Motor neuron (in vitro differentiated cells): ENCODE results near the gene HAL. TPM values are rescaled to one million over a fixed set of nuclear protein-coding genes. Genes with fewer than 3 reads are reported as not detected.

Experiments used
- ATAC-seq, 8 experiments: fragments of 200-7000 bp; cut with Tn5 transposase; replicated peaks in 6 of 8; 2 replicates each; pipeline ENCODE4 v1.8.0; 2021; ENCODE audit warnings: mild to moderate bottlenecking in 8 of 8, moderate library complexity in 8 of 8
- H3K27ac ChIP-seq, 2 donors: fragments of 250-450 bp; sonication (Bioruptor Pico); 2 replicates each; pipeline ENCODE4 v1.9.0; 2021; ENCODE audit warnings: antibody characterized with exemption in 2 of 2, mild to moderate bottlenecking in 2 of 2, moderate library complexity in 1 of 2
- H3K4me1 ChIP-seq, 2 donors: fragments of 250-450 bp; sonication (Bioruptor Pico); replicated peaks in 1 of 2; 2 replicates each; pipeline ENCODE4 v1.6.1; 2021; ENCODE audit warnings: antibody characterized with exemption in 2 of 2, mild to moderate bottlenecking in 2 of 2, moderate library complexity in 1 of 2
- H3K4me3 ChIP-seq, 5 donors: fragments of 250-450 bp; sonication (Bioruptor Pico); 2 replicates each; pipeline ENCODE4 v1.9.0; 2021; ENCODE audit warnings: antibody characterized with exemption in 5 of 5, mild to moderate bottlenecking in 5 of 5, moderate library complexity in 4 of 5
- WGBS, 10 experiments: fragments of 450-650 bp; shearing (Covaris generic); methylation state at CpG; one replicate each; pipeline ENCODE4 v1.0.0; 2022; 5-methylcytosine and 5-hydroxymethylcytosine counted together
- in situ Hi-C, 9 experiments: fragments of 400-800 bp; cut with MboI; loops; one replicate each; pipeline ENCODE4 v1.15.0; 2021; ENCODE audit warnings: low sequenced_read_pairs in 9 of 9, low pct_unique_long_range_greater_than_20kb in 2 of 9; ENCODE audit not compliant: unreplicated experiment in 9 of 9
- total RNA-seq, 8 experiments: library from RNA; unstranded; fragments of 300-600 nt; gene quantifications; 2 replicates each; pipeline versions ENCODE4 v1.2.3 to v1.2.4, GENCODE V29; 2022

Gene HAL
- total RNA-seq, 8 experiments from 2014 or later: under 0.01 to 32.4 (median 0.58) TPM

- H3K27ac ChIP-seq: no peak overlapping the region
- peak in 2 of 8 experiments; percentile 15 to 81 for ATAC-seq
- H3K4me3 ChIP-seq: no peak overlapping the region
- WGBS, 10 experiments: 33 to 100% (median 90%) methylated on average over 1 to 6 of the region's 7 CpGs; no CpG with 5 or more reads in 1 of the 10 experiments
- in situ Hi-C loops: no loop called here
- no peaks in the 10 kb centered on the region for H3K4me1 ChIP-seq
These were observed 29.8 kb downstream of the HAL start for GRCh38 chr12:95966287-95966870.

DNA sequence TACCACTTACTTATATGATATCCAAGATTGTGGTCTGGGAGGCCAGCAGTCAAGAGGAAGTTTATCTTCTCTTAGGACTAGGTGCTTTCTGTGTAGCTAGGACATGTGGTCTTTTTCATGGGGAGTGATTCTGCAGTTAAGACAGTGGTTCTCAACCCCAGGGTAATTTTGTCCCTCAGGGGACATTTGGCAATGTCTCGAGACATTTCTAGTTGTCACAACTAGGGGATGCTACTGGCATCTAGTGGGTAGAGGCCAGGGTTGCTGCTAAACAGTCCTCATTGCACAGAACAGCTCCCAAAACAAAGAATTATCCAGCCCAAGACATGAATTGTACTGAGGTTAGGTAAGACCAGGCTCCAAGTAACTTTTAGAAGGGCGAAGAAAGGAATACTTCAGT lies 33.0 kb downstream of the HAL start:
- Histone ChIP-seq H3K27ac (no peak overlapping the region), H3K4me3 (no peak overlapping the region), H3K4me1 (no peaks in the 10 kb centered on the region)
- in situ Hi-C loops: no loop called here
- WGBS, 10 experiments: 53 to 100% (median 83%) methylated on average over 1 to 2 of the region's 2 CpGs; no CpG with 5 or more reads in 1 of the 10 experiments
- peak in 1 of 8 experiments; percentile 11 for ATAC-seq

GRCh38 chr12:95962222-95962621 lies 33.9 kb downstream of the HAL start:
- Histone ChIP-seq H3K4me1 (no peaks in the 10 kb centered on the region), H3K27ac (no peak overlapping the region), H3K4me3 (no peak overlapping the region)
- in situ Hi-C loops: no loop called here
- WGBS, 10 experiments: 9 to 100% (median 80%) methylated on average over 1 to 6 of the region's 7 CpGs; no CpG with 5 or more reads in 2 of the 10 experiments
- ATAC-seq: no peak

GRCh38 chr12:95960241-95960640 lies 35.9 kb downstream of the HAL start:
- in situ Hi-C loops: no loop called here
- H3K4me3 ChIP-seq: no peak overlapping the region
- no peaks in the 10 kb centered on the region for H3K4me1 ChIP-seq
- no peak overlapping the region for H3K27ac ChIP-seq
- no peak for ATAC-seq
- 7 to 90% (median 60%) methylated on average over 1 to 5 of the region's 5 CpGs for WGBS, 10 experiments

GRCh38 chr12:95959107-95959506 lies 37.0 kb downstream of the HAL start:
- no peak overlapping the region for H3K4me3 ChIP-seq
- no peaks in the 10 kb centered on the region for H3K4me1 ChIP-seq
- WGBS, 10 experiments: 80 to 100% (median 80%) methylated on average over 1 of the region's 1 CpG; no CpG with 5 or more reads in 7 of the 10 experiments
- H3K27ac ChIP-seq: no peak overlapping the region
- peak in 2 of 8 experiments; percentile 22 to 95 for ATAC-seq
- in situ Hi-C loops: no loop called here

- in situ Hi-C loops: no loop called here
- Histone ChIP-seq H3K4me3 (no peak overlapping the region), H3K27ac (no peak overlapping the region), H3K4me1 (no peaks in the 10 kb centered on the region)
- WGBS, 10 experiments: 39 to 87% (median 79%) methylated on average over 2 to 15 of the region's 27 CpGs; no CpG with 5 or more reads in 4 of the 10 experiments
- no peak for ATAC-seq
These were observed 39.5 kb downstream of the HAL start for GRCh38 chr12:95956557-95957145.

DNA sequence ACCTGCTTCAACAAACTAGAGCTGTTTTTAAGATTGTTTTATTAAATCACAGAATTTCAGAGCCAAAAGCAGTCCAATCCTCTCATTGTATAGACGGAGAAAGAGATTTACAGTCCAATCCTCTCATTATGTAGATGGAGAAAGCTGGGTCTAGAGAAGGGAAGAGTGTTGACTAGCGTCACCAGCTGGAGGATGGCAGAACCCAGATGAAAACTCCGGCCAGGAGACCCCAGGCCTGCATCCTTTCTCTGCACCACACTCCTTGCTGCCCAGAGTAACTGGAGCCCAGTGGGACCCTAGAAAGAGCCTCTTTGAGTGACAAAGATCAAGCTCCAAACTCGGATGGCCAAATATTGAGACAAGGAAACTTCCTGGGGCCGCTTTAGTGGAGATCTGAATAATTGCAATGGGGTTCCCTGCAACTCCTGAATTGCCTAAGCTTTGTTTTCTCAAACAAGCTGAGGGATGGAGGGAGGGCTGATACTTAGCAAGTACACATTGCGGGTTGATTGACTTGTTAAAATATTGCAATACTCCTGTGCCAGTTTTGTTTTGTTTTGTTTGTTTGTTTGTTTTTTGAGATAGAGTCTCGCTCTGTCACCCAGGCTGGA lies 40.5 kb downstream of the HAL start:
- Histone ChIP-seq H3K27ac (no peak overlapping the region), H3K4me1 (no peaks in the 10 kb centered on the region), H3K4me3 (no peak overlapping the region)
- 33 to 90% (median 80%) methylated on average over 1 to 5 of the region's 7 CpGs; no CpG with 5 or more reads in 1 of the 10 experiments for WGBS, 10 experiments
- in situ Hi-C loops: no loop called here
- no peak for ATAC-seq

DNA sequence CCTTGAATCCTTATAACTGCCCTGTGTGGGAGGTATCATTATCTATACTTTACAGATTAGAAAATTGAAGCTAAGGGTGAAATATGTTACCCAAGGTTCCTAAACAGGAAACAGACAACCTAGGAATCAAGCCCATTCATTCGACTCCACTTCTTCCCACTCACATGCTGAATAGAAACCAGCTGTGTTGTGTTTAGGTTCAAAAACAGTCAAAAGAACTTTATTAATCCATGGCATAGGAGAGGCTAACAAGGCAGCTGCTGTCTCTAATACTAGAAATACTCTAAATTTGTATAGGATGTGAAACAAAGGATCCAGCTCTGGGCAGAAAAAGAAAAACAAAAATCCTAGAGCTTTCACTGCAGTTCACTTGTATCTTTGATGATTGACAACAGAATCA lies 43.1 kb downstream of the HAL start:
- in situ Hi-C loops: no loop called here
- ATAC-seq: no peak
- no peaks in the 10 kb centered on the region for H3K4me1 ChIP-seq
- no peak overlapping the region for H3K4me3 ChIP-seq
- no peak overlapping the region for H3K27ac ChIP-seq
- WGBS, 10 experiments: 0 to 83% (median 50%) methylated on average over 1 of the region's 1 CpG; no CpG with 5 or more reads in 4 of the 10 experiments

DNA sequence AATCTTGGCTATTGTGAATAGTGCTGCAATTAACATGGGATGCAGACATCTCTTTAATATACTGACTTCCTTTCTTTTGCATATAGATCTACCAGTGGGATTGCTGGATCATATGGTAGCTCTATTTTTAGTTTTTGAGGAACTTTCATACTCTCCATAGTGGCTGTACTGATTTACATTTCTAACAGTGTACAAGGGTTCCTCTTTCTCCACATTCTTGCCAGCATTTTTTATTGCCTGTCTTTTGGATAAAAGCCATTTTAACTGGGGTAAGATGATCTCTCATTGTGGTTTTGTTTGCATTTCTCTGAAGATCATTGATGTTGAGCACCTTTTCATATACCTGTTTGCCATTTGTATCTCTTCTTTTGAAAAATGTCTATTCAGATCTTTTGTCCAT lies 44.6 kb downstream of the HAL start:
- Histone ChIP-seq H3K27ac (no peak overlapping the region), H3K4me3 (no peak overlapping the region), H3K4me1 (no peaks in the 10 kb centered on the region)
- peak in 1 of 8 experiments; percentile 41 for ATAC-seq
- in situ Hi-C loops: no loop called here

DNA sequence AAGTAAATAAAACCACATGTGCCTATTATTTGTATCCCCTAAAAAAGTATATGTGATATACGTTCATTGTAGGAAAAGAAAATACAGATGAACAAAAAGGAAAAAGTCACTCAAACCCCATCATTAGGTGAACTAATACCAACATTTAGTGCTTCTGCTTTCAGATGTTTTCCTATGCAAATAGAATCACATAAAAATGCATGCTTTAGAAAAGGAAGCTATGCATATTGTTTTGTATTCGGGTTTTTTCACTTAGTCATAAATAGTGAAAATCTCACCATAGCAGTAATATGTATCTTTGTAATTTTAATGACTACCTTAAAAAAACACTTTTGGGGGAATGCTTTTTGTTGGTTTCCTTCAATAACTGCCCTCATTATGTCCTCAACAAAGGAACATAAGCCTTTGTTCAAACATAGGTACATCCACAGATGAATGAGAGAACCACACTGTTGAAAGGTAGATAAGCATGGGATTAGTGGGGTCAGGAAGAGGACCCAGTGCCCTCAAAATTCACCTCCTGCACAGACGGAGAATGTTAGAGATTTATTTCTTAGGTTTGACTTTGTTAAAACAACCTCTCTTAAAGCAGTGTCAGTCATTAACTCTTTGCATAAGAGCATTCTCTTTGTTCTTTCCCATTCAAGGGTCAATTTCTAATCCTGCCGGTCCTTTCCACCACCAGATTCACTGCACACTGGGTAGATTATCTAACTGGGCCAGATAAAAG lies 46.5 kb downstream of the HAL start:
- ATAC-seq: peak in 3 of 8 experiments; percentile 73 to 85 (median 83)
- H3K27ac ChIP-seq: no peak overlapping the region
- no peak overlapping the region for H3K4me3 ChIP-seq
- 9 to 75% (median 48%) methylated on average over 2 to 4 of the region's 4 CpGs; no CpG with 5 or more reads in 1 of the 10 experiments for WGBS, 10 experiments
- in situ Hi-C loops: no loop called here
- H3K4me1 ChIP-seq: no peaks in the 10 kb centered on the region

DNA sequence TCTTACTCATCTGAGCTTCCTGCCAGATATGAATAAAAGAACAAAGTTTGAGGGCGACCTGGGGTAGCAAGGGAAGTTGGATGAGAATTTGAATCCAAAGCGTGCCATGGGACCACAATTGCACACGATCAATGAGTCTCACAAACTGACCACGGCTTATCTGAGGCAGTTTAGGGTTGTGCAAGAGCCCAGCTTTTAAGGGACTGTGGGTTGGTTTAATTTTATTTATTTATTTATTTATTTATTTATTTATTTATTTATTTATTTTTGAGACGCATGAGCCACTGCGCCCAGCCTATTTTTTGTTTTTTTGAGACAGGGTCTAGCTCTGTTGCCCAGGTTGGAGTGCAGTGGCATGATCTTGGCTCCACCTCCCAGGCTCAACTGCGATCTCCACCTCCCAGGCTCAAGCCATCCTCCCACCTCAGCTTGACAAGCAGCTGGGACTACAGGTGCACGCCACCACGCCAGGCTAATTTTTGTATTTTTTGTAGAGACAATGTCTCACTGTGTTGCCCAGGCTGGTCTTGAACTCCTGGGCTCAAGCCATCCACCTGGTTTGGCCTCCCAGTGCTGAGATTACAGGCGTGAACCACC lies 51.9 kb downstream of the HAL start:
- H3K4me3 ChIP-seq: no peak overlapping the region
- ATAC-seq: no peak
- in situ Hi-C loops: no loop called here
- H3K27ac ChIP-seq: no peak overlapping the region
- peaks cover 0 to 4% of the 10 kb centered on the region in 2 donors for H3K4me1 ChIP-seq
- 87 to 100% (median 94%) methylated on average over 3 to 8 of the region's 10 CpGs for WGBS, 10 experiments

DNA sequence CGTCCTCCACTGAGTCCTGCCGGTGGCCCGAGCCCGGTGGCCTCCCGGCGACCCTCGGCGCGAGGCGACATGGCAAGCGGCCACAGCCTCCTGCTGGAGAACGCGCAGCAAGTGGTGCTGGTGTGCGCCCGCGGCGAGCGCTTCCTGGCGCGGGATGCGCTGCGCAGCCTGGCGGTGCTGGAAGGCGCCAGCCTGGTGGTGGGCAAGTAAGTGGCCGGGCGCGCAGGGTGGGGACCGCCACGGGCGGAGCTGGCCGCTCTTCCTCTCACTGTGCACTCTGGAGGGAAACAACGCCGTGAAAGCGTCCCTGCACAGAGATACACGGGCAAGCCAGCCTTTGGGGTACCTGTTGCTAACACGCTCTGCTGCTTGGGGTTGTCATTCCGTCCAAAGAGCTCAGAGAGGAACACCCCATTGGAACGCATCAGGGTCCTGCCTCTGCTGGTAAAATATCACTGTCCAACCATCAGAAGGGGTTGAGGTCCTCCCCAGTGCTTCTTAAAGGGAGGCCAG lies 52.8 kb downstream of the HAL start, which contains the start of gene AMDHD1:
Gene AMDHD1 (plus strand): TSS at position 2 of the 513 bp plus-strand sequence. CDS start 68 bp downstream, at position 70.
- Histone ChIP-seq H3K27ac (peak within 1 kb of the TSS; percentile 3 to 65), H3K4me3 (peak within 1 kb of the TSS; percentile 51 to 94 (median 71)), H3K4me1 (peaks cover 0 to 4% of the 10 kb centered on the region in 2 donors)
- 0 to 40% (median 0%) methylated on average over 1 to 6 of the region's 38 CpGs; no CpG with 5 or more reads in 3 of the 10 experiments for WGBS, 10 experiments
- in situ Hi-C loops: no loop called here
- peak; percentile 44 to 82 (median 75) for ATAC-seq
